Measurements from ENCODE around the gene ABHD6.

Gene ABHD6

DNA sequence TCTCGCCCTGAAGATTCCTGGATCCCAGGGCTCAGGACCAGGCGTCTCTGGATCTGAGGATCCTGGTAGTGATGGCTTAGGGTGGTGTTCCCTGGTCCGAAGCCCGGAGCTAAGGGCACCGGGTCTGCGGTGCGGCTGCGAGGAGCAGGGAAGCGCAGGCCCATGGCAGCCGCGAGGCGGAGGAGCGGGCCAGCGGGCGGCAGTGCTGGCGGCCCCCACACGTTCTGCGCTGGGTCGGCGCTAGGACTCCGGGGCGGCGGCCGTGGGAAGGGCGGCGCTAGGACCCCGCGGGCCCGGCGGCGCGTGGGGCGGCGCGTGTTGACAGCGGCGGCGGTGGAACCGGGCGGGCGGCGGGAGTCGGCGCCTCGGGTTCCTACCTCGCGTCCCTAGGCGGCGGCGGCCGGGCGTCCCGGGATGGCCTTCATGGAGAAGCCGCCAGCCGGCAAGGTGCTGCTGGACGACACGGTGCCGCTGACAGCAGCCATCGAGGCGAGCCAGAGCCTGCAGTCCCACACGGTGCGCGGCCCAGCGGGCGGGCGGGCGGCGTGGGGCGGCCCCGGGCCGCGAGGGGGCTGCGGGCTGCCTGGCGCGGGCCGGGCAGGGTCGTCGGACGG lies 95.1 kb downstream of the ABHD6 start, which contains the start of gene PXK:
Gene PXK, plus strand, starts transcription at position 318 of the 614 bp plus-strand sequence. Its CDS starts 97 bp downstream, at position 415.
- H3K4me2 ChIP-seq (ENCODE audit: low read length) = peak within 1 kb of the TSS; percentile 88
- peak within 1 kb of the TSS; percentile 68 for H4K91ac ChIP-seq (ENCODE audit: low read depth, low read length)
- peak within 1 kb of the TSS; percentile 99 for H4K8ac ChIP-seq (ENCODE audit: low read depth, low read length)
- peaks cover 6% of the 10 kb centered on the region for H3K79me1 ChIP-seq (ENCODE audit: low read length)
- H3K23ac ChIP-seq (ENCODE audit: low read length) = no peak within 1 kb of the TSS
- H3K27ac ChIP-seq (ENCODE audit: low read depth, low read length) = no peak within 1 kb of the TSS
- no peaks in the 10 kb centered on the region for H3K79me2 ChIP-seq (ENCODE audit: control insufficient read depth, insufficient read depth, low read length, poor library complexity)
- no peak within 1 kb of the TSS for H2AK5ac ChIP-seq (ENCODE audit: low read length)
- H3K18ac ChIP-seq (ENCODE audit: low read length) = peak within 1 kb of the TSS; percentile 97
- peaks cover 0 to 4% of the 10 kb centered on the region in 2 experiments for H3K4me1 ChIP-seq (ENCODE audit: control insufficient read depth in 1 of 2, insufficient read depth in 2 of 2, low read length in 2 of 2)
- H3K9me3 ChIP-seq (ENCODE audit: insufficient read depth, low read depth, low read length) = no peaks in the 10 kb centered on the region
- peak within 1 kb of the TSS; percentile 92 for H3K4me3 ChIP-seq (ENCODE audit: low read depth, low read length)
- H4K12ac ChIP-seq (ENCODE audit: low read depth, low read length) = peak within 1 kb of the TSS; percentile 96
- no peaks in the 10 kb centered on the region for H3K27me3 ChIP-seq (ENCODE audit: insufficient read depth, low read length)
- peak within 1 kb of the TSS; percentile 65 for H3K4ac ChIP-seq (ENCODE audit: low read depth, low read length)
- H2BK5ac ChIP-seq (ENCODE audit: low read depth, low read length, poor library complexity) = no peak within 1 kb of the TSS
- H3K9ac ChIP-seq (ENCODE audit: low read length) = peak within 1 kb of the TSS; percentile 79
- WGBS (ENCODE audit: extremely low coverage, insufficient coverage, insufficient read length) = no CpG with 5 or more reads among the region's 79 CpGs
- peak within 1 kb of the TSS; percentile 98 for H3K14ac ChIP-seq (ENCODE audit: low read length)
- no peaks in the 10 kb centered on the region for H3K36me3 ChIP-seq (ENCODE audit: control insufficient read depth in 1 of 2, insufficient read depth in 2 of 2, low read length in 2 of 2)
- H2BK120ac ChIP-seq (ENCODE audit: insufficient read depth, low read length, poor library complexity) = peak within 1 kb of the TSS; percentile 92
- H2BK12ac ChIP-seq (ENCODE audit: low read length) = peak within 1 kb of the TSS; percentile 89
- peak within 1 kb of the TSS; percentile 99 for H2AFZ ChIP-seq (ENCODE audit: insufficient read depth, low read length, poor library complexity)
- DNase-seq = peak; percentile 68 to 79

DNA sequence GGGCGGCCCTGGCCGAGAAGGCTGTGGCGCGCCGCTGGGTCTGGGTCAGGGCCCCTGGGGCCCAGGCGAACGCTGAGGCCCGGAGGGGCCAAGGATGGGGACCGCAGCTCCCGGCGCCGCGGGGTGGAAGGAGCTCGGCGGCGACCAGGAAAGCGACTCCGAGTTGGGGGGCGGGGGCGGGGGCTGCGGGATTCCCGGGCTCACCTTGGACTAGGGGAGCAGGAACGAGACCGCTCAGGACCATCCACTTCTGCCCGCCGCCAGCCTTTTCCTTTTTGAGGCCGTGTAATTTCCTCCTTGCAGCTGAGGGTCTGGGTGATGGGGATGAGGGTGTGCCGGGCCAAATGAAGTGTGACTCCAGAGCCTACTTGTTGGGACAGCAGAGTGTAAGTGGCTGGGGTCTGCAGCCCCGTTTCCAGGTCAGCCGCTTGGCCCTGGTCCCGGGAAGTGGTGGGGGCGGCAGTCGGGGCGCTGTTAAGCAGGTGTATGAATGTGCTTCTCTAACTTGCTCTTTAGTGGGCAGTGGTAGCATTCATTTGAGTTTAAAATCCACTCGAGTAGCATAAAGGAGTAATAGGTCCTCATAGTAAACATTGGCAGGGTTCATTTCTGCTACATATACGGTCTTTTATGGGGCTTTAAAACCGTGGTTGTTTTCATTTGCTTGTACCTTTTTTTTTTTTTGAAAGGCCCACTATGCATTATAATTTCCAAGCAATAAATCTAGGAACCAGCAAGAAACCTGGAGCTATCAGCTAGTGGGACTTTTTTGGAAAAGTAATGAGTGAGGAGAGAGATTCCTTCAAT lies 95.8 kb downstream of the ABHD6 start:
- Histone ChIP-seq H3K27me3 (ENCODE audit: insufficient read depth, low read length) (no peaks in the 10 kb centered on the region), H3K4me2 (ENCODE audit: low read length) (peak overlapping the region; percentile 88), H2BK5ac (ENCODE audit: low read depth, low read length, poor library complexity) (no peak overlapping the region), H3K4me3 (ENCODE audit: low read depth, low read length) (peak overlapping the region; percentile 92), H4K12ac (ENCODE audit: low read depth, low read length) (no peak overlapping the region), H3K23ac (ENCODE audit: low read length) (no peak overlapping the region), H2AK5ac (ENCODE audit: low read length) (no peak overlapping the region), H3K79me1 (ENCODE audit: low read length) (peaks cover 6% of the 10 kb centered on the region), H4K91ac (ENCODE audit: low read depth, low read length) (no peak overlapping the region), H2BK120ac (ENCODE audit: insufficient read depth, low read length, poor library complexity) (no peak overlapping the region), H3K4me1 (ENCODE audit: control insufficient read depth in 1 of 2, insufficient read depth in 2 of 2, low read length in 2 of 2) (peaks cover 0 to 4% of the 10 kb centered on the region in 2 experiments), H3K79me2 (ENCODE audit: control insufficient read depth, insufficient read depth, low read length, poor library complexity) (no peaks in the 10 kb centered on the region), H3K4ac (ENCODE audit: low read depth, low read length) (no peak overlapping the region), H3K18ac (ENCODE audit: low read length) (no peak overlapping the region), H3K14ac (ENCODE audit: low read length) (peak overlapping the region; percentile 55), H3K27ac (ENCODE audit: low read depth, low read length) (no peak overlapping the region), H2BK12ac (ENCODE audit: low read length) (peak overlapping the region; percentile 11), H3K36me3 (ENCODE audit: control insufficient read depth in 1 of 2, insufficient read depth in 2 of 2, low read length in 2 of 2) (no peaks in the 10 kb centered on the region), H2AFZ (ENCODE audit: insufficient read depth, low read length, poor library complexity) (peak overlapping the region; percentile 99), H3K9me3 (ENCODE audit: insufficient read depth, low read depth, low read length) (no peaks in the 10 kb centered on the region), H4K8ac (ENCODE audit: low read depth, low read length) (peak overlapping the region; percentile 4), H3K9ac (ENCODE audit: low read length) (peak overlapping the region; percentile 79)
- peak in 1 of 2 donors; percentile 10 for DNase-seq
- WGBS (ENCODE audit: extremely low coverage, insufficient coverage, insufficient read length) = no CpG with 5 or more reads among the region's 37 CpGs

- Histone ChIP-seq H3K18ac (ENCODE audit: low read length) (no peak overlapping the region), H3K4me1 (ENCODE audit: control insufficient read depth in 1 of 2, insufficient read depth in 2 of 2, low read length in 2 of 2) (peaks cover 0 to 4% of the 10 kb centered on the region in 2 experiments), H2BK120ac (ENCODE audit: insufficient read depth, low read length, poor library complexity) (no peak overlapping the region), H2AFZ (ENCODE audit: insufficient read depth, low read length, poor library complexity) (no peak overlapping the region), H4K8ac (ENCODE audit: low read depth, low read length) (no peak overlapping the region), H3K23ac (ENCODE audit: low read length) (no peak overlapping the region), H2AK5ac (ENCODE audit: low read length) (no peak overlapping the region), H3K14ac (ENCODE audit: low read length) (no peak overlapping the region), H3K79me2 (ENCODE audit: control insufficient read depth, insufficient read depth, low read length, poor library complexity) (no peaks in the 10 kb centered on the region), H2BK5ac (ENCODE audit: low read depth, low read length, poor library complexity) (no peak overlapping the region), H3K4ac (ENCODE audit: low read depth, low read length) (no peak overlapping the region), H3K79me1 (ENCODE audit: low read length) (peaks cover 6% of the 10 kb centered on the region), H3K27me3 (ENCODE audit: insufficient read depth, low read length) (no peaks in the 10 kb centered on the region), H3K4me2 (ENCODE audit: low read length) (no peak overlapping the region), H4K12ac (ENCODE audit: low read depth, low read length) (no peak overlapping the region), H3K27ac (ENCODE audit: low read depth, low read length) (no peak overlapping the region), H3K4me3 (ENCODE audit: low read depth, low read length) (no peak overlapping the region), H3K9ac (ENCODE audit: low read length) (no peak overlapping the region), H4K91ac (ENCODE audit: low read depth, low read length) (no peak overlapping the region), H3K9me3 (ENCODE audit: insufficient read depth, low read depth, low read length) (no peaks in the 10 kb centered on the region), H2BK12ac (ENCODE audit: low read length) (no peak overlapping the region), H3K36me3 (ENCODE audit: control insufficient read depth in 1 of 2, insufficient read depth in 2 of 2, low read length in 2 of 2) (no peaks in the 10 kb centered on the region)
- DNase-seq = no peak
- no CpG with 5 or more reads among the region's 4 CpGs for WGBS (ENCODE audit: extremely low coverage, insufficient coverage, insufficient read length)
Observed at GRCh38 chr3:58334013-58334321, 96.4 kb downstream of the ABHD6 start.

DNA sequence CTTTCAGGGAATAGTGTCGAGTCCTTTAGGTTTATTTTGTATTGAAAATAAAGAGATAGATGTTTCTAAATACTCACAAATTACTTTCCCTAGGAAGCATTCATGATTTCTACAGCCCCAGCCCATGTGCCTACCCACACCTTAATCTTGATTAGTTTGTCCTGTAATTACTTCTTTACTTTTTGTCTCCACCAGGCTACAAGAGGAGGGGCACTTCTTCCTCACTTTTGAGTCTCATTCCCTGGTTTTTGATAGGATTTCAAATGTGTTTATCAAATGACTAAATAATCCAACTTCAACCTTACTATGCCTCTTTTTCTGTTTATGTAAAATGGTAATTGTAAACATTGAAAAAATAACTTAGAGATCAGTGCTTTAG lies 96.9 kb downstream of the ABHD6 start:
- H3K36me3 ChIP-seq (ENCODE audit: control insufficient read depth in 1 of 2, insufficient read depth in 2 of 2, low read length in 2 of 2) = no peaks in the 10 kb centered on the region
- no peaks in the 10 kb centered on the region for H3K27me3 ChIP-seq (ENCODE audit: insufficient read depth, low read length)
- no peak overlapping the region for H2AK5ac ChIP-seq (ENCODE audit: low read length)
- H3K14ac ChIP-seq (ENCODE audit: low read length) = no peak overlapping the region
- peaks cover 0 to 4% of the 10 kb centered on the region in 2 experiments for H3K4me1 ChIP-seq (ENCODE audit: control insufficient read depth in 1 of 2, insufficient read depth in 2 of 2, low read length in 2 of 2)
- no peak overlapping the region for H3K18ac ChIP-seq (ENCODE audit: low read length)
- H4K91ac ChIP-seq (ENCODE audit: low read depth, low read length) = no peak overlapping the region
- H2BK5ac ChIP-seq (ENCODE audit: low read depth, low read length, poor library complexity) = no peak overlapping the region
- H3K4ac ChIP-seq (ENCODE audit: low read depth, low read length) = no peak overlapping the region
- H3K27ac ChIP-seq (ENCODE audit: low read depth, low read length) = no peak overlapping the region
- no peak overlapping the region for H2BK12ac ChIP-seq (ENCODE audit: low read length)
- H3K79me2 ChIP-seq (ENCODE audit: control insufficient read depth, insufficient read depth, low read length, poor library complexity) = no peaks in the 10 kb centered on the region
- no peak for DNase-seq
- H3K23ac ChIP-seq (ENCODE audit: low read length) = no peak overlapping the region
- no peak overlapping the region for H4K12ac ChIP-seq (ENCODE audit: low read depth, low read length)
- no CpG with 5 or more reads among the region's 1 CpG for WGBS (ENCODE audit: extremely low coverage, insufficient coverage, insufficient read length)
- peaks cover 6% of the 10 kb centered on the region for H3K79me1 ChIP-seq (ENCODE audit: low read length)
- H2AFZ ChIP-seq (ENCODE audit: insufficient read depth, low read length, poor library complexity) = no peak overlapping the region
- no peak overlapping the region for H4K8ac ChIP-seq (ENCODE audit: low read depth, low read length)
- H3K9me3 ChIP-seq (ENCODE audit: insufficient read depth, low read depth, low read length) = no peaks in the 10 kb centered on the region
- H3K9ac ChIP-seq (ENCODE audit: low read length) = no peak overlapping the region
- H2BK120ac ChIP-seq (ENCODE audit: insufficient read depth, low read length, poor library complexity) = no peak overlapping the region
- H3K4me2 ChIP-seq (ENCODE audit: low read length) = no peak overlapping the region
- H3K4me3 ChIP-seq (ENCODE audit: low read depth, low read length) = no peak overlapping the region
